Measurements from ENCODE around the gene ASPDH. TPM values are rescaled to one million over a fixed set of nuclear protein-coding genes. Genes with fewer than 3 reads are reported as not detected.

ASPDH gene
- total and polyA plus RNA-seq, 2 of the 4 experiments (the other 2 are of a cell fraction): not detected

DNA sequence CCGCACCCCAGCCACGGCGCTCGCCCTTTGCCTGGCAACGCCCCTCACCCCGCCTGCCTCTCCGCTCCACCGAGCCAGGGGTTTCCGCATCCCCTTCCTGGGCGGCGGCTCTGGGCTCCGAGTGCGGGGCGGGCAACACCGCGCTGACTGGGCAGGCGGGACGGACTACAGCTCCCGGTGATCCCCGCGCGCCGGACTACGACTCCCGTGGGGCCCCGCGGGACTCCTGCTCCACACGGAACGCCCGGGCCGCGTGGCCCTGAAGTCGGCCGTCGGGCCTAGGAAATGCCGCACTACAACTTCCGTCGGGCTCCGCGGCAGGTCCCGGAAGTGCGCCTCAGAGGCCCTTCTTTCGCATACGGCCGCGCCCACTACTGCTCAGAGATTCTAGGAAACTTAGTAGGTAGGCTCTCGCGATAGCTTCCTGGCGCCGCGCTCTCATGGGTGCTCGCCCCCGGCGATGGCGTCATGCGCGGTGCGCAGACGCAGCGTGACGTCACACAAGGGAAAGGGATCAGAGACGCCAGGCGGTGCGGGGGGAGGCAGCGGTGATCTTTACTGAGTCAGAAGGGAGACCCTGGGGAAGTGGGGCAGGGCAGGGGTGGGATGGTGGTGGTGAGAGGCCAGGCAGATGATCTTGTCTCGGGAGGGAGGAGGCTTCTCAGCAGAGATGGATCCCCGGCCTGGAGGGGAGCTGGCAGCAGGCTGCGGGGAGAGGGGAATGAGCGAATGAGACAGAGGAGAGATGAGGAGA lies 2.5 kb downstream of the ASPDH start, which contains the start of gene JOSD2:
Gene JOSD2 (minus strand): TSS at position 123 of the 754 bp plus-strand sequence. CDS start 760 bp downstream, outside the sequence.
- Histone ChIP-seq H3K18ac (ENCODE audit: low read depth, low read length) (peak within 1 kb of the TSS; percentile 4; the same call in 1 of the 2 replicates), H3K14ac (replicated peaks; ENCODE audit: low read depth, low read length) (peak within 1 kb of the TSS; percentile 98), H3K9me1 (ENCODE audit: insufficient read depth, low read length) (no peaks in the 10 kb centered on the region; the same call in 1 of the 2 replicates), H3K9ac (ENCODE audit: low read depth, low read length) (peak within 1 kb of the TSS; percentile 65), H3K4ac (ENCODE audit: low read depth, low read length) (peak within 1 kb of the TSS; percentile 94), H2BK120ac (ENCODE audit: low read depth, low read length) (peak within 1 kb of the TSS; percentile 67), H3K79me1 (ENCODE audit: low read depth in 1 of 2, low read length in 2 of 2) (peaks cover 5 to 10% of the 10 kb centered on the region in 2 experiments; a peak in 3 of 4 replicates), H3K9me3 (ENCODE audit: control insufficient read depth, insufficient read depth, low read length) (no peaks in the 10 kb centered on the region), H3K23ac (ENCODE audit: low read depth, low read length) (peak within 1 kb of the TSS; percentile 97), H4K91ac (ENCODE audit: insufficient read depth, low read depth, low read length) (peak within 1 kb of the TSS; percentile 93), H2AK9ac (replicated peaks; ENCODE audit: low read depth, low read length, poor library complexity) (peak within 1 kb of the TSS; percentile 100), H4K5ac (ENCODE audit: low read depth, low read length) (peak within 1 kb of the TSS; percentile 62), H3K27me3 (ENCODE audit: control insufficient read depth, insufficient read depth, low read length) (no peaks in the 10 kb centered on the region), H4K8ac (ENCODE audit: low read depth in 2 of 2, low read length in 2 of 2) (peak within 1 kb of the TSS; percentile 94 to 99), H3K27ac (ENCODE audit: insufficient read depth, low read length) (peak within 1 kb of the TSS; percentile 56), H4K20me1 (ENCODE audit: insufficient read depth, low read length) (no peaks in the 10 kb centered on the region), H2AK5ac (ENCODE audit: low read depth, low read length) (peak within 1 kb of the TSS; percentile 96), H3K4me2 (ENCODE audit: low read depth, low read length) (peak within 1 kb of the TSS; percentile 97), H3K36me3 (ENCODE audit: control insufficient read depth, insufficient read depth, low read length) (peaks cover 1% of the 10 kb centered on the region; the same call in 1 of the 2 replicates), H3K56ac (ENCODE audit: extremely low read depth, insufficient read depth, low read length) (peak within 1 kb of the TSS; percentile 87), H3K4me1 (ENCODE audit: control insufficient read depth, insufficient read depth, low read length) (peaks cover 3% of the 10 kb centered on the region), H2BK15ac (ENCODE audit: low read depth, low read length) (peak within 1 kb of the TSS; percentile 46; the same call in 1 of the 3 replicates), H2BK5ac (ENCODE audit: low read depth, low read length, poor library complexity, severe bottlenecking) (peak within 1 kb of the TSS; percentile 33), H2AFZ (replicated peaks; ENCODE audit: low read length, poor library complexity) (peak within 1 kb of the TSS; percentile 100), H3K4me3 (ENCODE audit: insufficient read depth, low read depth, low read length) (peak within 1 kb of the TSS; percentile 68), H2BK20ac (ENCODE audit: low read depth, low read length) (no peak within 1 kb of the TSS; the same call in 1 of the 2 replicates)
- DNase-seq: peak; percentile 99
- ChIA-PET POLR2A (ENCODE audit: unreplicated experiment) (no interaction called here), CTCF (interaction anchor here (0.6 to 1.2 kb wide), 3 partner anchors 45 to 213 kb away, joined by 3 to 4 read pairs (median 3); no protein-coding TSS in a partner anchor)
- whole genome bisulfite sequencing, 2 experiments (ENCODE audit: extremely low coverage in 2 of 2, insufficient read length in 1 of 2): 3% methylated on average over 56 of the region's 69 CpGs; no CpG with 5 or more reads in 1 of the 2 experiments
- peak; percentile 95 for ATAC-seq (ENCODE audit: low read depth)
- in situ Hi-C loops (cut with MboI; ENCODE audit: low sequenced_read_pairs): no loop called here
- intact Hi-C loops (cut with micrococcal nuclease): loop anchor here (1.0 to 2.0 kb wide), 3 partner anchors 34 to 293 kb away; partner anchors contain the start of genes EMC10 and GARIN5A
- BruUV-seq (replicated peaks): no TSS peak
- dilution Hi-C loops (cut with HindIII; ENCODE audit: low sequenced_read_pairs, unreplicated experiment): no loop called here
- TF ChIP-seq CEBPB (IDR thresholded peaks at IDR 0.05; ENCODE audit: low read depth, low read length) (peak; percentile 21), FOS (IDR thresholded peaks at IDR 0.05; ENCODE audit: low read depth, low read length) (no peak; the same call in 1 of the 2 replicates), POLR2A (IDR thresholded peaks at IDR 0.05; ENCODE audit: low read depth, low read length) (peak; percentile 55; the same call in 1 of the 2 replicates), MXI1 (IDR thresholded peaks at IDR 0.05; ENCODE audit: borderline replicate concordance, low read depth, low read length) (peak; percentile 72), MAFK (IDR thresholded peaks at IDR 0.05; ENCODE audit: low read depth, low read length) (peak; percentile 25), BHLHE40 (IDR thresholded peaks at IDR 0.05; ENCODE audit: low read depth, low read length) (0 out of 2 replicates have a peak, but pooled peaks have one; percentile 5), RFX5 (IDR thresholded peaks at IDR 0.05; ENCODE audit: low read depth, low read length) (peak; percentile 10; the same call in 1 of the 2 replicates), CHD1 (IDR thresholded peaks at IDR 0.05; ENCODE audit: low read depth, low read length) (no peak), CTCF (conservative IDR thresholded peaks at IDR 0.05; ENCODE audit: low read depth, low read length) (no peak), SMC3 (IDR thresholded peaks at IDR 0.05; ENCODE audit: low read depth, low read length) (no peak), RCOR1 (IDR thresholded peaks at IDR 0.05; ENCODE audit: insufficient replicate concordance, low read length) (no peak), RAD21 (IDR thresholded peaks at IDR 0.05; ENCODE audit: low read length) (no peak), NFE2L2 (IDR thresholded peaks at IDR 0.05; ENCODE audit: low read depth, low read length) (no peak)
- TF ChIP-seq, protein P1, sequence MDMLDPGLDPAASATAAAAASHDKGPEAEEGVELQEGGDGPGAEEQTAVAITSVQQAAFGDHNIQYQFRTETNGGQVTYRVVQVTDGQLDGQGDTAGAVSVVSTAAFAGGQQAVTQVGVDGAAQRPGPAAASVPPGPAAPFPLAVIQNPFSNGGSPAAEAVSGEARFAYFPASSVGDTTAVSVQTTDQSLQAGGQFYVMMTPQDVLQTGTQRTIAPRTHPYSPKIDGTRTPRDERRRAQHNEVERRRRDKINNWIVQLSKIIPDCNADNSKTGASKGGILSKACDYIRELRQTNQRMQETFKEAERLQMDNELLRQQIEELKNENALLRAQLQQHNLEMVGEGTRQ (IDR thresholded peaks at IDR 0.05; ENCODE audit: low read depth, low read length): peak; percentile 74
